ENCODE results near the gene GPR161. TPM values are rescaled to one million over a fixed set of nuclear protein-coding genes. Genes with fewer than 3 reads are reported as not detected.

GPR161 gene
- total RNA-seq, 1 experiment from 2014 or later = 13.7 TPM

GRCh38 chr1:168114845-168115244 is 21.9 kb downstream of the GPR161 start:
- CTCF ChIA-PET = no interaction called here
- Histone ChIP-seq H3K27ac (ENCODE audit: low read depth, low read length) (no peak overlapping the region), H3K9ac (ENCODE audit: low read length) (no peak overlapping the region), H3K9me3 (ENCODE audit: control insufficient read depth in 1 of 2, insufficient read depth in 1 of 2, low read depth in 1 of 2, low read length in 2 of 2) (no peaks in the 10 kb centered on the region), H3K79me2 (ENCODE audit: insufficient read depth, low read length) (no peaks in the 10 kb centered on the region), H3K36me3 (ENCODE audit: control insufficient read depth in 1 of 2, insufficient read depth in 2 of 2, low read length in 2 of 2) (no peaks in the 10 kb centered on the region), H3K4me2 (ENCODE audit: low read length) (no peak overlapping the region), H2AFZ (ENCODE audit: low read depth, low read length, poor library complexity, severe bottlenecking) (no peak overlapping the region), H3K4me3 (replicated peaks in 1 of 2; ENCODE audit: low read depth in 1 of 2, low read length in 2 of 2) (no peak overlapping the region), H3K27me3 (ENCODE audit: insufficient read depth, low read length) (no peaks in the 10 kb centered on the region), H4K20me1 (ENCODE audit: insufficient read depth) (no peaks in the 10 kb centered on the region), H3K9me2 (ENCODE audit: insufficient read depth) (no peaks in the 10 kb centered on the region), H3K4me1 (ENCODE audit: control insufficient read depth in 1 of 2, insufficient read depth in 2 of 2, low read length in 2 of 2) (peaks cover 16 to 24% of the 10 kb centered on the region in 2 experiments)
- TF ChIP-seq, protein P1, sequence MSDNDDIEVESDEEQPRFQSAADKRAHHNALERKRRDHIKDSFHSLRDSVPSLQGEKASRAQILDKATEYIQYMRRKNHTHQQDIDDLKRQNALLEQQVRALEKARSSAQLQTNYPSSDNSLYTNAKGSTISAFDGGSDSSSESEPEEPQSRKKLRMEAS (IDR thresholded peaks at IDR 0.05) = no peak
- no peak for TF ChIP-seq YY1 (IDR thresholded peaks at IDR 0.05; ENCODE audit: extremely low read depth, insufficient replicate concordance, low read depth, low read length)
- TF ChIP-seq ZNF274 (IDR thresholded peaks at IDR 0.05; ENCODE audit: low read depth, low read length) = no peak
- no peak for TF ChIP-seq EGR1 (IDR thresholded peaks at IDR 0.05; ENCODE audit: low read depth)
- TF ChIP-seq POLR2A (IDR thresholded peaks at IDR 0.05; ENCODE audit: borderline replicate concordance, extremely low read depth, insufficient read depth, insufficient read length) = no peak
- no peak for TF ChIP-seq SIN3A (IDR thresholded peaks at IDR 0.05; ENCODE audit: low read depth)
- TF ChIP-seq, protein P2, sequence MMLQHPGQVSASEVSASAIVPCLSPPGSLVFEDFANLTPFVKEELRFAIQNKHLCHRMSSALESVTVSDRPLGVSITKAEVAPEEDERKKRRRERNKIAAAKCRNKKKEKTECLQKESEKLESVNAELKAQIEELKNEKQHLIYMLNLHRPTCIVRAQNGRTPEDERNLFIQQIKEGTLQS (IDR thresholded peaks at IDR 0.05) = no peak
- TF ChIP-seq CEBPB (IDR thresholded peaks at IDR 0.05; ENCODE audit: low read depth) = no peak
- no peak for TF ChIP-seq ZFX (IDR thresholded peaks at IDR 0.05)
- no peak for TF ChIP-seq ELF1 (IDR thresholded peaks at IDR 0.05; ENCODE audit: borderline replicate concordance, low read depth)
- no peak for TF ChIP-seq ZBTB33 (IDR thresholded peaks at IDR 0.05; ENCODE audit: extremely low read depth, insufficient replicate concordance, low read length)
- TF ChIP-seq REST (IDR thresholded peaks at IDR 0.05; ENCODE audit: low read depth) = no peak
- no peak for TF ChIP-seq FOSL1 (IDR thresholded peaks at IDR 0.05; ENCODE audit: low read depth)
- no peak for TF ChIP-seq SP1 (IDR thresholded peaks at IDR 0.05; ENCODE audit: low read depth)
- POLR2A ChIA-PET = no interaction called here
- RAD21 ChIA-PET (ENCODE audit: low non-redundant PET in 1 of 2, low total read pairs in 2 of 2, uncharacterized antibody in 2 of 2, unreplicated experiment in 2 of 2) = no interaction called here
- no TSS peak for BruUV-seq (replicated peaks)
- ATAC-seq = no peak
- intact Hi-C loops (cut with micrococcal nuclease) = no loop called here
- DNase-seq (ENCODE audit: low read depth, low spot score) = no peak
